ENCODE data around the gene PCDHGA1. TPM values are rescaled to one million over a fixed set of nuclear protein-coding genes. Genes with fewer than 3 reads are reported as not detected.
A peak's percentile ranks its signal among the peaks of the same experiment; 100 is the strongest.
"Not testable (repeated sequence)": the region's sequence is repeated elsewhere in the genome, so short reads cannot be mapped to it uniquely, and the experiment has no call there.

PCDHGA1 gene
- total and polyA plus RNA-seq, 10 donors = 0.04 to 0.52 (median 0.25) TPM; not detected in 1

- Histone ChIP-seq H3K4me1 (peaks cover 0 to 30% (median 5%) of the 10 kb centered on the region in 6 donors), H3K9me3 (peaks cover 2 to 99% (median 94%) of the 10 kb centered on the region in 8 donors), H3K4me3 (peak within 1 kb of the TSS in 7 of 8 donors; percentile 16 to 66 (median 31)), H3K27ac (peak within 1 kb of the TSS in 3 of 8 donors; percentile 11 to 38 (median 15)), H3K27me3 (replicated peaks in 1 of 7) (peaks cover 0 to 100% (median 42%) of the 10 kb centered on the region in 7 donors)
- not testable (repeated sequence) for H3K36me3 ChIP-seq
- intact Hi-C loops (cut with DNase I; ENCODE audit: low total_unique reads) = loop anchor here (5.0 kb wide), 1 partner anchor 145 kb away; no protein-coding TSS in a partner anchor
- 6 to 14% (median 7%) methylated on average over 33 to 47 of the region's 47 CpGs for WGBS, 5 donors
- TF ChIP-seq CTCF (IDR thresholded peaks at IDR 0.05 in 8 of 11, conservative IDR thresholded peaks at IDR 0.05 in 3 of 11) = peak in 10 of 11 experiments; percentile 24 to 65 (median 58)
- TF ChIP-seq POLR2AphosphoS5 (IDR thresholded peaks at IDR 0.05) = peak in 2 of 3 donors; percentile 16 to 31
- peak; percentile 87 for DNase-seq
These were observed 87.3 kb downstream of the PCDHGA1 start, which contains the start of gene PCDHGB7 for GRCh38 chr5:141417494-141418172. Gene PCDHGB7, plus strand, starts transcription at chr5:141417677. Its CDS starts 183 bp downstream, at chr5:141417860.

- intact Hi-C loops (cut with DNase I; ENCODE audit: low total_unique reads) = loop anchor here (5.0 kb wide), 1 partner anchor 143 kb away; no protein-coding TSS in a partner anchor
These were observed 89.0 kb downstream of the PCDHGA1 start for GRCh38 chr5:141419074-141419880.

GRCh38 chr5:141420855-141421488 lies 90.7 kb downstream of the PCDHGA1 start, which contains the start of gene PCDHGA11:
Gene PCDHGA11, plus strand, starts transcription at chr5:141421051. Its CDS starts 177 bp downstream, at chr5:141421228.
- intact Hi-C loops (cut with DNase I; ENCODE audit: low total_unique reads) = no loop called here
- Histone ChIP-seq H3K9me3 (peaks cover 2 to 100% (median 96%) of the 10 kb centered on the region in 8 donors), H3K36me3 (peaks cover 0 to 8% (median 0%) of the 10 kb centered on the region in 6 donors), H3K27me3 (replicated peaks in 1 of 7) (peaks cover 0 to 89% (median 40%) of the 10 kb centered on the region in 7 donors), H3K27ac (no peak within 1 kb of the TSS), H3K4me1 (peaks cover 0 to 12% (median 3%) of the 10 kb centered on the region in 6 donors), H3K4me3 (peak within 1 kb of the TSS in 7 of 8 donors; percentile 6 to 67 (median 34))
- DNase-seq = no peak
- TF ChIP-seq CTCF (IDR thresholded peaks at IDR 0.05 in 8 of 11, conservative IDR thresholded peaks at IDR 0.05 in 3 of 11) (peak in 8 of 11 experiments; percentile 17 to 58 (median 52)), POLR2A (IDR thresholded peaks at IDR 0.05) (no peak)
- WGBS, 5 donors = 8 to 10% (median 10%) methylated on average over 42 of the region's 42 CpGs

More at GRCh38 chr5:141419074-141419880, 89.0 kb downstream of the PCDHGA1 start:
- H3K27ac ChIP-seq = no peak overlapping the region
- peak overlapping the region in 1 of 8 donors; percentile 27 for H3K4me3 ChIP-seq
- peaks cover 0 to 92% (median 47%) of the 10 kb centered on the region in 7 donors for H3K27me3 ChIP-seq (replicated peaks in 1 of 7)
- 35 to 47% (median 39%) methylated on average over 38 to 74 of the region's 74 CpGs for WGBS, 5 donors
- peaks cover 0 to 8% (median 0%) of the 10 kb centered on the region in 6 donors for H3K36me3 ChIP-seq
- H3K4me1 ChIP-seq = peaks cover 0 to 18% (median 3%) of the 10 kb centered on the region in 6 donors
- no peak for TF ChIP-seq POLR2AphosphoS5 (IDR thresholded peaks at IDR 0.05)
- TF ChIP-seq CTCF (IDR thresholded peaks at IDR 0.05 in 8 of 11, conservative IDR thresholded peaks at IDR 0.05 in 3 of 11) = no peak
- no peak for TF ChIP-seq POLR2A (IDR thresholded peaks at IDR 0.05)
- no peak for DNase-seq
- H3K9me3 ChIP-seq = peaks cover 2 to 99% (median 94%) of the 10 kb centered on the region in 8 donors

Measured in spleen (tissue), 11 donors.